Vagina (tissue), 2 donors: ENCODE measurements around the gene LITAF. TPM values are rescaled to one million over a fixed set of nuclear protein-coding genes. Genes with fewer than 3 reads are reported as not detected.
A peak's percentile ranks its signal among the peaks of the same experiment; 100 is the strongest.

Experiments used
- DNase-seq, 2 donors: peaks; one replicate each; pipeline ENCODE4 v3.0.0-alpha.2; 2017; ENCODE audit errors: extremely low spot score in 2 of 2
- H3K27ac ChIP-seq: fragments of 200-600 bp; sonication (generic); one replicate; pipeline ENCODE4 v1.5.1; 2019
- H3K27me3 ChIP-seq: fragments of 200-600 bp; sonication (generic); one replicate; pipeline ENCODE4 v1.5.1; 2019
- H3K36me3 ChIP-seq, 2 donors: fragments of 200-600 bp; sonication (generic); one replicate each; pipeline ENCODE4 v1.5.1; 2017 to 2019
- H3K4me1 ChIP-seq: fragments of 200-600 bp; sonication (generic); one replicate; pipeline ENCODE4 v1.5.1; 2019
- H3K4me3 ChIP-seq, 2 donors: fragments of 200-600 bp; sonication (generic); 1 replicate in 1 of 2; 2 replicates in 1 of 2; pipeline ENCODE4 v1.5.1; 2016 to 2019
- H3K9me3 ChIP-seq: fragments of 200-600 bp; sonication (generic); one replicate; pipeline ENCODE4 v1.5.1; 2019
- POLR2A ChIP-seq, 2 donors: fragments of 450-650 bp; IDR thresholded peaks; one replicate each; pipeline ENCODE4 v1.6.1; 2017; ENCODE audit warnings: antibody characterized with exemption in 2 of 2, mild to moderate bottlenecking in 2 of 2, moderate library complexity in 2 of 2
- POLR2AphosphoS5 ChIP-seq, 2 donors: sonication (generic); formaldehyde crosslinking; IDR thresholded peaks; one replicate each; pipeline ENCODE4 v1.9.0; 2017; ENCODE audit warnings: antibody characterized with exemption in 2 of 2, mild to moderate bottlenecking in 2 of 2, low read depth in 1 of 2; ENCODE audit not compliant: insufficient read depth in 1 of 2
- intact Hi-C: fragments of 100-400 bp; cut with DNase I; formaldehyde crosslinking; loops from one replicate; pipeline ENCODE4 v1.15.1; 2023
- total RNA-seq: library from RNA; depleted of rRNA; stranded (reverse); fragments of >200 nt; gene quantifications from one replicate; pipeline ENCODE4 v1.2.3, GENCODE V29; 2016
- TF ChIP-seq, protein P1 (sequence below), 3 experiments: fragments of 450-650 bp in 2 of 3; fragments of 200-600 bp in 1 of 3; sonication (generic) in 1 of 3; IDR thresholded peaks; one replicate each; pipeline ENCODE4 v1.5.1; 2017 to 2019; ENCODE audit warnings: antibody characterized with exemption in 3 of 3, mild to moderate bottlenecking in 2 of 3, moderate library complexity in 2 of 3

Gene LITAF
- total RNA-seq, 1 donor from 2014 or later: 111 TPM

DNA sequence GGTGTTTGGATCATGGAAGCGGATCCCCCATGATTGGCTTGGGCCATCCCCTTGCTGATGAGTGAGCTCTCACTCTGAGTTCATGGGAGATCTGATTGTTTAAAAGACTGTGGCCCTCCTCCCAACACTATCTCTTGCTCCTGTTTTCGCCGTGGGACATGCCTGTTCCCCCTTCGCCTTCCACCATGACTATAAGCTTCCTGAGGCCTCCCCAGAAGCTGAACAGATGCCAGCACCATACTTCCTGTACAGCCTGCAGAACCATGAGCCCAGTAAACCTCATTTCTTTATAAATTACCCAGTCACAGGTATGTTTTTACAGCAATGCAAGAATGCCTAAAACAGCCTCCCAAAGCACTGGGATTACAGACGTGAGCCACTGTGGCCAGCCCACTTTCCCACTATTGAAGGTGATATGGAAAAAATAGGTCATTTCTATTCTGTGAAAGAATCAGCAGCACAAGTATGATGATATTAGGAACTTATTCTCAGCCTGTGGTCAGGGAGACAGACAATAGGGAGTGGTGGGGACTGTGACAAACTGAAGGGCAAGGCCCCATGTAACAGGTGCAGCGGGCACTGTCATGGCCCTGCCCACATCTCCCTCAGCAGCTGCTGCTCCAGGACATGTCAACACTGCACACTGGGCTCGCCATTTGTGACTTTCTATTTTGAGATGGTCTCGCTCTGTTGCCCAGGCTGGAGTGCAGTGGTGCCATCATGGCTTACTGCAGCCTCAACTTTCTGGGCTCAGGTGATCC lies 33.7 kb upstream of the LITAF start:
- H3K4me1 ChIP-seq: peaks cover 32% of the 10 kb centered on the region
- no peaks in the 10 kb centered on the region for H3K36me3 ChIP-seq
- no peak overlapping the region for H3K27ac ChIP-seq
- intact Hi-C loops: no loop called here
- no peaks in the 10 kb centered on the region for H3K9me3 ChIP-seq
- no peak for TF ChIP-seq POLR2AphosphoS5 (IDR thresholded peaks at IDR 0.05; ENCODE audit: insufficient read depth in 1 of 2, low read depth in 1 of 2)
- TF ChIP-seq, protein P1, sequence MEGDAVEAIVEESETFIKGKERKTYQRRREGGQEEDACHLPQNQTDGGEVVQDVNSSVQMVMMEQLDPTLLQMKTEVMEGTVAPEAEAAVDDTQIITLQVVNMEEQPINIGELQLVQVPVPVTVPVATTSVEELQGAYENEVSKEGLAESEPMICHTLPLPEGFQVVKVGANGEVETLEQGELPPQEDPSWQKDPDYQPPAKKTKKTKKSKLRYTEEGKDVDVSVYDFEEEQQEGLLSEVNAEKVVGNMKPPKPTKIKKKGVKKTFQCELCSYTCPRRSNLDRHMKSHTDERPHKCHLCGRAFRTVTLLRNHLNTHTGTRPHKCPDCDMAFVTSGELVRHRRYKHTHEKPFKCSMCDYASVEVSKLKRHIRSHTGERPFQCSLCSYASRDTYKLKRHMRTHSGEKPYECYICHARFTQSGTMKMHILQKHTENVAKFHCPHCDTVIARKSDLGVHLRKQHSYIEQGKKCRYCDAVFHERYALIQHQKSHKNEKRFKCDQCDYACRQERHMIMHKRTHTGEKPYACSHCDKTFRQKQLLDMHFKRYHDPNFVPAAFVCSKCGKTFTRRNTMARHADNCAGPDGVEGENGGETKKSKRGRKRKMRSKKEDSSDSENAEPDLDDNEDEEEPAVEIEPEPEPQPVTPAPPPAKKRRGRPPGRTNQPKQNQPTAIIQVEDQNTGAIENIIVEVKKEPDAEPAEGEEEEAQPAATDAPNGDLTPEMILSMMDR (IDR thresholded peaks at IDR 0.05): no peak
- no peak for TF ChIP-seq POLR2A (IDR thresholded peaks at IDR 0.05)
- H3K4me3 ChIP-seq: no peak overlapping the region
- DNase-seq: no peak
- H3K27me3 ChIP-seq: no peaks in the 10 kb centered on the region

DNA sequence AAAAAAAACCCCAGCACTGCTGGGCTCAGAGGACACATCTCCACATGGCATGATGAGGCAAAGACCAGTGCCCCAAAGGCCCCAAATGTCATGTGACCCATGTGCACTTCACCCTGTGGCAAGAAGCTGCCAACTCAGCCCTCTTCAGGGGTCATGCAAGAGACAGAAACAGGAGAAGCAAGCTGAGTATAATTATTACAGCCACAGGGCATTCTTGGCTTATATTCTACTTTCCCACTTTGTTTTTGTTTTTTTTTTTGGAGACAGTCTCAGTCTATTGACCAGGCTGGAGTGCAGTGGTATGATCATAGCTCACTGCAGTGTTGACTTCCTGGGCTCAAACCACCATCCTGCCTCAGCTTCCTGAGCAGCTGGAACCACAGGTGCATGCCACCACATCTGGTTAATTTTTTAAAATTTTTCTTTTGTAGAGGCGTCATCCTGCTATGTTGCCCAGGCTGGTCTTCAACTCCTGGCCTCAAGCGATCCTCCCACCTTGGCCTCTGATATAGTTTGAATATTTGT lies 32.7 kb upstream of the LITAF start:
- TF ChIP-seq, protein P1 (IDR thresholded peaks at IDR 0.05): no peak
- no peak for TF ChIP-seq POLR2A (IDR thresholded peaks at IDR 0.05)
- no peak for TF ChIP-seq POLR2AphosphoS5 (IDR thresholded peaks at IDR 0.05; ENCODE audit: insufficient read depth in 1 of 2, low read depth in 1 of 2)
- intact Hi-C loops: no loop called here
- no peak for DNase-seq
- H3K27me3 ChIP-seq: no peaks in the 10 kb centered on the region
- peaks cover 32% of the 10 kb centered on the region for H3K4me1 ChIP-seq
- no peaks in the 10 kb centered on the region for H3K9me3 ChIP-seq
- H3K36me3 ChIP-seq: no peaks in the 10 kb centered on the region
- H3K4me3 ChIP-seq: no peak overlapping the region
- H3K27ac ChIP-seq: no peak overlapping the region

DNA sequence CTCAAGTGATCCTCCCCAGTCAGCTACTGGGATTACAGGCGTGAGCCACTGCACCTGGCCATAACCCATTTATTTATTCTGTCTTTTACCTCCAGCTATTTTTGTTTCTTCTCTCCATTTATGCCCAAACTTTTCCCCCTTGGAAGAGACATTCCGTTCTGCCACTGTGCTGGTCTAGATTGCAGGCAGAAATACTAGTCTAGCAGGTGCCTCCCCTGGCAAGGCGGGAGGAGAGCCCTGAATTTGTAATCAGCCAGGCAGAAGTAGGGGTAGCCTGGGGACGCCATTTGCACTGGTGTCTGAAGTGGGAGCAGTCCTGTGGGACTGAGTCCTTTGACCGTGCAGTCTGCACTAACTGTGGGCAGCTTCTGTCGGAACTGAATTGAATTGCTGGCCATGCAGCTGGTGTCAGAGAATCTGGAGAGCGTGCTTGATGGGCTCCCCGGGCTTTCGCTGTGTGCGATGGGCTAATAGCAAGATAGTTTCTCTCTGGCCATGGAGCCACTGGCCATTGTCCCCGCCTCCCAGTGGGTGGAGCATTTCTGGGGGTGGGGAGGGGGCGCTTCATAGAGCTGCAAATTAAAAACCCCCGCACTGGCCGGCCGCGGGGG lies 31.5 kb upstream of the LITAF start:
- no peak for DNase-seq
- no peak overlapping the region for H3K27ac ChIP-seq
- no peak overlapping the region for H3K4me3 ChIP-seq
- H3K9me3 ChIP-seq: no peaks in the 10 kb centered on the region
- peaks cover 32% of the 10 kb centered on the region for H3K4me1 ChIP-seq
- intact Hi-C loops: no loop called here
- no peaks in the 10 kb centered on the region for H3K36me3 ChIP-seq
- TF ChIP-seq, protein P1 (IDR thresholded peaks at IDR 0.05): no peak
- TF ChIP-seq POLR2AphosphoS5 (IDR thresholded peaks at IDR 0.05; ENCODE audit: insufficient read depth in 1 of 2, low read depth in 1 of 2): peak in 1 of 2 donors; percentile 39
- TF ChIP-seq POLR2A (IDR thresholded peaks at IDR 0.05): no peak
- H3K27me3 ChIP-seq: no peaks in the 10 kb centered on the region

DNA sequence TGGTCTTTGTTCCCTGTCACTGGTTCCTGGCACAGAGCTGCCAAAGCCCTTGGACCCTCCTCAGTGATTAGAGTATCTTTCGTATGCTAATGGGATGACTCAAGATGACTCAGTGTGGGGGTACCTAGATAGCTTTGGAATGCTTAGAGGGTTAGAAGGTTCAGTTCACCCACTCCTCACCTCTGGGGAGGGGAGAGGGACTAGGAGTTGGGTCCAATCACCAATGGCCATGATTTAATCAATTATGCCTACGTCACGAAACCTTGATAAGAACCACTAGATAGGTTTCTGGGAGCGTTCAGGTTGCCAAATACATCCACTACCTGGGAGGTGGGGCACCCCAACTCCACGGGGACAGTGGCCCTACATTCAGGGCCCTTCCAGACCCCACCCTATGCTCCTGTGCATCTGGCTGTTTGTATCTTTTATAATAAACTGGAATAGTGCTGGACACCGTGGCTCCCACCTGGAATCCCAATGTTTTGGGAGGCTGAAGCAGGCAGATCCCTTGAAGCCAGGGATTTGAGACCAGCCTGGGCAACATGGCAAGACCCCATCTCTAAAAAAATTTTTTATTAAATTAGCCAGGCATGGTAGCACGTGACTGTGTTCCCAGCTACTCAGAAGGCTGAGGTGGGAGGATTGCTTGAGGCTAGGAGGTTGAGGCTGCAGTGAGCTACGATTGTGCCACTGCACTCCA lies 29.2 kb upstream of the LITAF start:
- TF ChIP-seq POLR2A (IDR thresholded peaks at IDR 0.05): no peak
- no peak for TF ChIP-seq POLR2AphosphoS5 (IDR thresholded peaks at IDR 0.05; ENCODE audit: insufficient read depth in 1 of 2, low read depth in 1 of 2)
- TF ChIP-seq, protein P1 (IDR thresholded peaks at IDR 0.05): no peak
- Histone ChIP-seq H3K9me3 (no peaks in the 10 kb centered on the region), H3K4me3 (no peak overlapping the region), H3K27me3 (no peaks in the 10 kb centered on the region), H3K36me3 (no peaks in the 10 kb centered on the region), H3K4me1 (peaks cover 28% of the 10 kb centered on the region), H3K27ac (no peak overlapping the region)
- no peak for DNase-seq
- intact Hi-C loops: no loop called here
